ENCODE measurements around the gene XAF1. TPM values are rescaled to one million over a fixed set of nuclear protein-coding genes. Genes with fewer than 3 reads are reported as not detected.
"Not testable (repeated sequence)": the region's sequence is repeated elsewhere in the genome, so short reads cannot be mapped to it uniquely, and the experiment has no call there.

XAF1 gene
- total RNA-seq, 1 experiment from 2014 or later = 0.20 TPM

GRCh38 chr17:6815775-6816174 is 59.9 kb downstream of the XAF1 start:
- Mint-ChIP-seq H3K36me3 (peaks cover 3% of the 10 kb centered on the region), H3K9me3 (peaks cover 11% of the 10 kb centered on the region), H3K27ac (no peak overlapping the region), H3K4me3 (no peak overlapping the region), H3K27me3 (ENCODE audit: low read depth) (peaks cover 20% of the 10 kb centered on the region), H3K4me1 (no peaks in the 10 kb centered on the region)
- POLR2A ChIA-PET = no interaction called here
- no peak for TF ChIP-seq PRRX2 (CRISPR knock-in tag; IDR thresholded peaks at IDR 0.05)
- TF ChIP-seq ZNF423 (CRISPR knock-in tag; IDR thresholded peaks at IDR 0.05) = no peak
- no peak for TF ChIP-seq PREB (CRISPR knock-in tag; IDR thresholded peaks at IDR 0.05; ENCODE audit: borderline replicate concordance)
- no peak for TF ChIP-seq CBFB (CRISPR knock-in tag; IDR thresholded peaks at IDR 0.05; ENCODE audit: low read depth)
- TF ChIP-seq, protein P1, sequence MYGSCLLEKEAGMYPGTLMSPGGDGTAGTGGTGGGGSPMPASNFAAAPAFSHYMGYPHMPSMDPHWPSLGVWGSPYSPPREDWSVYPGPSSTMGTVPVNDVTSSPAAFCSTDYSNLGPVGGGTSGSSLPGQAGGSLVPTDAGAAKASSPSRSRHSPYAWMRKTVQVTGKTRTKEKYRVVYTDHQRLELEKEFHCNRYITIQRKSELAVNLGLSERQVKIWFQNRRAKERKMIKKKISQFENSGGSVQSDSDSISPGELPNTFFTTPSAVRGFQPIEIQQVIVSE (CRISPR knock-in tag; IDR thresholded peaks at IDR 0.05; ENCODE audit: borderline replicate concordance) = no peak
- no peak for TF ChIP-seq ATF1 (CRISPR knock-in tag; IDR thresholded peaks at IDR 0.05)
- no peak for TF ChIP-seq TEAD1 (CRISPR knock-in tag; IDR thresholded peaks at IDR 0.05)
- TF ChIP-seq SMAD3 (CRISPR knock-in tag; IDR thresholded peaks at IDR 0.05; ENCODE audit: borderline replicate concordance) = no peak
- TF ChIP-seq, protein P2, sequence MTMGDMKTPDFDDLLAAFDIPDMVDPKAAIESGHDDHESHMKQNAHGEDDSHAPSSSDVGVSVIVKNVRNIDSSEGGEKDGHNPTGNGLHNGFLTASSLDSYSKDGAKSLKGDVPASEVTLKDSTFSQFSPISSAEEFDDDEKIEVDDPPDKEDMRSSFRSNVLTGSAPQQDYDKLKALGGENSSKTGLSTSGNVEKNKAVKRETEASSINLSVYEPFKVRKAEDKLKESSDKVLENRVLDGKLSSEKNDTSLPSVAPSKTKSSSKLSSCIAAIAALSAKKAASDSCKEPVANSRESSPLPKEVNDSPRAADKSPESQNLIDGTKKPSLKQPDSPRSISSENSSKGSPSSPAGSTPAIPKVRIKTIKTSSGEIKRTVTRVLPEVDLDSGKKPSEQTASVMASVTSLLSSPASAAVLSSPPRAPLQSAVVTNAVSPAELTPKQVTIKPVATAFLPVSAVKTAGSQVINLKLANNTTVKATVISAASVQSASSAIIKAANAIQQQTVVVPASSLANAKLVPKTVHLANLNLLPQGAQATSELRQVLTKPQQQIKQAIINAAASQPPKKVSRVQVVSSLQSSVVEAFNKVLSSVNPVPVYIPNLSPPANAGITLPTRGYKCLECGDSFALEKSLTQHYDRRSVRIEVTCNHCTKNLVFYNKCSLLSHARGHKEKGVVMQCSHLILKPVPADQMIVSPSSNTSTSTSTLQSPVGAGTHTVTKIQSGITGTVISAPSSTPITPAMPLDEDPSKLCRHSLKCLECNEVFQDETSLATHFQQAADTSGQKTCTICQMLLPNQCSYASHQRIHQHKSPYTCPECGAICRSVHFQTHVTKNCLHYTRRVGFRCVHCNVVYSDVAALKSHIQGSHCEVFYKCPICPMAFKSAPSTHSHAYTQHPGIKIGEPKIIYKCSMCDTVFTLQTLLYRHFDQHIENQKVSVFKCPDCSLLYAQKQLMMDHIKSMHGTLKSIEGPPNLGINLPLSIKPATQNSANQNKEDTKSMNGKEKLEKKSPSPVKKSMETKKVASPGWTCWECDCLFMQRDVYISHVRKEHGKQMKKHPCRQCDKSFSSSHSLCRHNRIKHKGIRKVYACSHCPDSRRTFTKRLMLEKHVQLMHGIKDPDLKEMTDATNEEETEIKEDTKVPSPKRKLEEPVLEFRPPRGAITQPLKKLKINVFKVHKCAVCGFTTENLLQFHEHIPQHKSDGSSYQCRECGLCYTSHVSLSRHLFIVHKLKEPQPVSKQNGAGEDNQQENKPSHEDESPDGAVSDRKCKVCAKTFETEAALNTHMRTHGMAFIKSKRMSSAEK (CRISPR knock-in tag; IDR thresholded peaks at IDR 0.05; ENCODE audit: borderline replicate concordance) = no peak
- no peak for TF ChIP-seq AFF4 (CRISPR knock-in tag; IDR thresholded peaks at IDR 0.05; ENCODE audit: borderline replicate concordance)
- no peak for TF ChIP-seq NR1H2 (CRISPR knock-in tag; IDR thresholded peaks at IDR 0.05)
- no peak for TF ChIP-seq RORB (CRISPR knock-in tag; IDR thresholded peaks at IDR 0.05)
- TF ChIP-seq, protein P3, sequence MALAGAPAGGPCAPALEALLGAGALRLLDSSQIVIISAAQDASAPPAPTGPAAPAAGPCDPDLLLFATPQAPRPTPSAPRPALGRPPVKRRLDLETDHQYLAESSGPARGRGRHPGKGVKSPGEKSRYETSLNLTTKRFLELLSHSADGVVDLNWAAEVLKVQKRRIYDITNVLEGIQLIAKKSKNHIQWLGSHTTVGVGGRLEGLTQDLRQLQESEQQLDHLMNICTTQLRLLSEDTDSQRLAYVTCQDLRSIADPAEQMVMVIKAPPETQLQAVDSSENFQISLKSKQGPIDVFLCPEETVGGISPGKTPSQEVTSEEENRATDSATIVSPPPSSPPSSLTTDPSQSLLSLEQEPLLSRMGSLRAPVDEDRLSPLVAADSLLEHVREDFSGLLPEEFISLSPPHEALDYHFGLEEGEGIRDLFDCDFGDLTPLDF (CRISPR knock-in tag; IDR thresholded peaks at IDR 0.05) = no peak
- no peak for TF ChIP-seq NR3C1 (CRISPR knock-in tag; conservative IDR thresholded peaks at IDR 0.05; ENCODE audit: low read depth)
- TF ChIP-seq, protein P4, sequence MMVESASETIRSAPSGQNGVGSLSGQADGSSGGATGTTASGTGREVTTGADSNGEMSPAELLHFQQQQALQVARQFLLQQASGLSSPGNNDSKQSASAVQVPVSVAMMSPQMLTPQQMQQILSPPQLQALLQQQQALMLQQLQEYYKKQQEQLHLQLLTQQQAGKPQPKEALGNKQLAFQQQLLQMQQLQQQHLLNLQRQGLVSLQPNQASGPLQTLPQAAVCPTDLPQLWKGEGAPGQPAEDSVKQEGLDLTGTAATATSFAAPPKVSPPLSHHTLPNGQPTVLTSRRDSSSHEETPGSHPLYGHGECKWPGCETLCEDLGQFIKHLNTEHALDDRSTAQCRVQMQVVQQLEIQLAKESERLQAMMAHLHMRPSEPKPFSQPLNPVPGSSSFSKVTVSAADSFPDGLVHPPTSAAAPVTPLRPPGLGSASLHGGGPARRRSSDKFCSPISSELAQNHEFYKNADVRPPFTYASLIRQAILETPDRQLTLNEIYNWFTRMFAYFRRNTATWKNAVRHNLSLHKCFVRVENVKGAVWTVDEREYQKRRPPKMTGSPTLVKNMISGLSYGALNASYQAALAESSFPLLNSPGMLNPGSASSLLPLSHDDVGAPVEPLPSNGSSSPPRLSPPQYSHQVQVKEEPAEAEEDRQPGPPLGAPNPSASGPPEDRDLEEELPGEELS (CRISPR knock-in tag; IDR thresholded peaks at IDR 0.05) = no peak
- no peak for TF ChIP-seq IRF2 (CRISPR knock-in tag; IDR thresholded peaks at IDR 0.05; ENCODE audit: borderline replicate concordance, low read depth)
- TF ChIP-seq ZNF416 (CRISPR knock-in tag; IDR thresholded peaks at IDR 0.05) = no peak
- no peak for TF ChIP-seq MAX (CRISPR knock-in tag; IDR thresholded peaks at IDR 0.05)
- TF ChIP-seq MYBL2 (CRISPR knock-in tag; IDR thresholded peaks at IDR 0.05) = no peak
- ATAC-seq = no peak
- CTCF ChIA-PET = no interaction called here
- DNase-seq (ENCODE audit: low spot score) = no peak

- CTCF ChIA-PET; H3K4me3 Mint-ChIP-seq; H3K4me1 Mint-ChIP-seq; ATAC-seq; H3K36me3 Mint-ChIP-seq; POLR2A ChIA-PET; DNase-seq (ENCODE audit: low spot score); H3K27ac Mint-ChIP-seq: not testable (repeated sequence)
- Mint-ChIP-seq H3K9me3 (peaks cover 14% of the 10 kb centered on the region), H3K27me3 (ENCODE audit: low read depth) (peaks cover 25% of the 10 kb centered on the region)
These were observed 60.5 kb downstream of the XAF1 start for GRCh38 chr17:6816368-6816767.
